ENCODE results near the gene PSMD5. TPM values are rescaled to one million over a fixed set of nuclear protein-coding genes. Genes with fewer than 3 reads are reported as not detected.

The PSMD5 gene
- total RNA-seq, 1 donor, result 32.6 TPM

DNA sequence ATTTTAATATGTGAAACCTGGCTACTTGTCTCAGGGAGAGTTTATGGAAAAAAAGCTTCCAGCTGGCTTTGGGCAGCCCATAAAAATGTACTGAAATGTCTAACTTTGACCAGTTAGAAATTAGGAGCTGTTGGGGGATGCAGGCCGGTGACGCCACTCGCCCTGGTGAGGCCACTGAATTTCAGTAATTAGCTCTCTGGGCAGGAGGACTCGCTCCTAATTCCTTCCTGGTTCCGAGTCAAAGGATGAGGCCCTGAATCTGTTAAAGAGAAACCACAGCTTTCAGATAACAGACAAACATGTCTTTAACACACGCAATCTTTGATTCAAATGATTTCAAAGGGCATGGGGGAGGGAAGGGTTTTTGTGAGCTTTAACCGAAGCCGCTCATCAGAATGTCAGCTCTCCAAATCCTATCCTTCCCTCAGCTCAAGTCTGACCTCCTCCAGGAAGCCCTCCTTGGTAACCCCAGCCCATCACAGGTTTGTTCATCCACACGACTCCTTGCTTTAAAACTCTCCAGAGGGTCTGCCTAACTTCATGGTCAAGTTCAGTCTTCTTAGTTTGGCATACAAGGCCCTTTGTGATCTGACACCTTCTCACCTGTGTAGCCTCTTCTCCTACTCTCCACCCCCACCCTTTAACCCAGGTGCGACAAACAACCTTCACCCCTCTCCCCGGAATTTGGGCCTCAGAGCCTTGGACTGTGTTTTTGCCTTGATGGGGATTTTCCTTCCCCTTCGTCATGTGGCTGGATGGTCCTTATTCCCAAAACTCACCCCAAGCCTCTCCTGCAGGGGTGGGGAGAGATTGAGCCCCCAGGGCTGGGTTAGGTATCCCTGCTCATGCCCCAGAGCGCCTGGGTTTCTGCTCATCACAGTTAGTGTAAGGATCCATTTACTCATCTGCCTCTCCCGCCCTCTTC is 47.9 kb upstream of the PSMD5 start:
- no peak overlapping the region for H2AFZ ChIP-seq (ENCODE audit: low read length)
- no peaks in the 10 kb centered on the region for H4K20me1 ChIP-seq (ENCODE audit: insufficient read depth, low read length)
- no peaks in the 10 kb centered on the region for H3K36me3 ChIP-seq (ENCODE audit: insufficient read depth, low read length)
- no peak overlapping the region for H3K4me2 ChIP-seq (ENCODE audit: insufficient read depth, low read length)
- peaks cover 30% of the 10 kb centered on the region for H3K27me3 ChIP-seq (ENCODE audit: insufficient read depth, low read length)
- no peaks in the 10 kb centered on the region for H3K79me2 ChIP-seq (ENCODE audit: insufficient read depth, low read length)
- DNase-seq (ENCODE audit: insufficient read length, low spot score, missing footprints), result no peak
- TF ChIP-seq, protein P1, sequence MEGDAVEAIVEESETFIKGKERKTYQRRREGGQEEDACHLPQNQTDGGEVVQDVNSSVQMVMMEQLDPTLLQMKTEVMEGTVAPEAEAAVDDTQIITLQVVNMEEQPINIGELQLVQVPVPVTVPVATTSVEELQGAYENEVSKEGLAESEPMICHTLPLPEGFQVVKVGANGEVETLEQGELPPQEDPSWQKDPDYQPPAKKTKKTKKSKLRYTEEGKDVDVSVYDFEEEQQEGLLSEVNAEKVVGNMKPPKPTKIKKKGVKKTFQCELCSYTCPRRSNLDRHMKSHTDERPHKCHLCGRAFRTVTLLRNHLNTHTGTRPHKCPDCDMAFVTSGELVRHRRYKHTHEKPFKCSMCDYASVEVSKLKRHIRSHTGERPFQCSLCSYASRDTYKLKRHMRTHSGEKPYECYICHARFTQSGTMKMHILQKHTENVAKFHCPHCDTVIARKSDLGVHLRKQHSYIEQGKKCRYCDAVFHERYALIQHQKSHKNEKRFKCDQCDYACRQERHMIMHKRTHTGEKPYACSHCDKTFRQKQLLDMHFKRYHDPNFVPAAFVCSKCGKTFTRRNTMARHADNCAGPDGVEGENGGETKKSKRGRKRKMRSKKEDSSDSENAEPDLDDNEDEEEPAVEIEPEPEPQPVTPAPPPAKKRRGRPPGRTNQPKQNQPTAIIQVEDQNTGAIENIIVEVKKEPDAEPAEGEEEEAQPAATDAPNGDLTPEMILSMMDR (IDR thresholded peaks at IDR 0.05; ENCODE audit: extremely low read depth, low read depth, low read length), result no peak
- no peak overlapping the region for H3K27ac ChIP-seq (ENCODE audit: low read depth, low read length)
- H3K4me1 ChIP-seq (ENCODE audit: insufficient read depth, low read length), result peaks cover 20% of the 10 kb centered on the region
- H3K4me3 ChIP-seq (ENCODE audit: insufficient read depth, low read length), result no peak overlapping the region
- H3K9me3 ChIP-seq (ENCODE audit: low read depth, low read length), result no peaks in the 10 kb centered on the region

DNA sequence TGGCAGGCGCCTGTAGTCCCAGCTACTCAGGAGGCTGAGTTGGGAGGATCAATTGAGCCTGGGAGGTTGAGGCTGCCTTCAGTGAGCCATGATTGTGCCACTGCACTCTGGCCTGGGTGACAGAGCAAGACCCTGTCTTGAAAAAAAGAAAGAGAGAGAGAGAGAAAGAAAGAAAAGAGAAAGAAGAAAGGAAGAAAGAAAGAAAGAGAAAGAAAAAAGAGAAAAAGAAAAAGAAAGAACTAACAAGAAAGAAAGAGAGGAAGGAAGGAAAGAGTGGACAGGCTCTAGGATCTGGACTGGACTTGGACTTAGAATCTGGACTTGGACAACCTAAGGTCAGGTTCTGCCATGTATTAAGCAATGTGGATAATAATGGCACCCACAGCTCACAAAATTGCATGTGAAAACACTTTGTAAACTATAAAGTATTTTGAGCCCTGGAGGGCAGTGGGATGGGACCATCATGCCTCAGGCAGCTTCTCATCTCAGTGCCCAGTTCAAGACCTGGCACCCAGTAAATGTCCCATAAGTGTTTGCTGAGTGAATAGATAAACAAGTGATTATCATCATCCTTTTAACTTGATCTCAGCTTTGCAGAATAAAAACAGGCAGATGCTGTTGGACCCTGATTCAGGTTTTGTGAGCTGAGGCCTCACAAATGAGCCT is 47.0 kb upstream of the PSMD5 start:
- Histone ChIP-seq H3K9me3 (ENCODE audit: low read depth, low read length) (no peaks in the 10 kb centered on the region), H3K4me2 (ENCODE audit: insufficient read depth, low read length) (no peak overlapping the region), H4K20me1 (ENCODE audit: insufficient read depth, low read length) (no peaks in the 10 kb centered on the region), H2AFZ (ENCODE audit: low read length) (no peak overlapping the region), H3K36me3 (ENCODE audit: insufficient read depth, low read length) (no peaks in the 10 kb centered on the region), H3K4me1 (ENCODE audit: insufficient read depth, low read length) (peaks cover 19% of the 10 kb centered on the region), H3K4me3 (ENCODE audit: insufficient read depth, low read length) (no peak overlapping the region), H3K79me2 (ENCODE audit: insufficient read depth, low read length) (no peaks in the 10 kb centered on the region), H3K27ac (ENCODE audit: low read depth, low read length) (no peak overlapping the region), H3K27me3 (ENCODE audit: insufficient read depth, low read length) (peaks cover 22% of the 10 kb centered on the region)
- TF ChIP-seq, protein P1 (IDR thresholded peaks at IDR 0.05; ENCODE audit: extremely low read depth, low read depth, low read length), result no peak
- no peak for DNase-seq (ENCODE audit: insufficient read length, low spot score, missing footprints)

DNA sequence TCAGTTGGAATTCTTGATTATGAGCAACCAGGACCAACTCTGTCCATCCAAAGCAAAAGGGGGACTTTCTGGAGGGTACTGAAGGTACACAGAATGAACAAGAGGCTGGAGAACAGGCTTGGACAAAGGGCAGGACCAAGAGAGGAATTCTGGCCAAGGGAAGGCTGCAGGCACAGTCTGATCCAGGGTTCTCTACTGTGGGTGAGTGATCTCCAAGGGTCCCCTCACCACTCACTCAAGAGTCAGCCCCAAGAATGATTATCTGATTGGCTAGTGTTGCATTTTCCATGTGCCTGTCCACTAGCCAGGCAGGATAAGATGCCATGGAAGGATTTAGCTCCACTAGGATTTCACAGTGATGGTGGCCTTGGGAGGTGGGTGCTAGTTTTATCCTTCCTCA is 45.9 kb upstream of the PSMD5 start:
- no peak for DNase-seq (ENCODE audit: insufficient read length, low spot score, missing footprints)
- Histone ChIP-seq H3K9me3 (ENCODE audit: low read depth, low read length) (no peaks in the 10 kb centered on the region), H3K27ac (ENCODE audit: low read depth, low read length) (no peak overlapping the region), H3K27me3 (ENCODE audit: insufficient read depth, low read length) (peaks cover 14% of the 10 kb centered on the region), H2AFZ (ENCODE audit: low read length) (no peak overlapping the region), H3K4me3 (ENCODE audit: insufficient read depth, low read length) (no peak overlapping the region), H3K4me1 (ENCODE audit: insufficient read depth, low read length) (peaks cover 17% of the 10 kb centered on the region), H4K20me1 (ENCODE audit: insufficient read depth, low read length) (no peaks in the 10 kb centered on the region), H3K4me2 (ENCODE audit: insufficient read depth, low read length) (no peak overlapping the region), H3K79me2 (ENCODE audit: insufficient read depth, low read length) (no peaks in the 10 kb centered on the region), H3K36me3 (ENCODE audit: insufficient read depth, low read length) (no peaks in the 10 kb centered on the region)
- TF ChIP-seq, protein P1 (IDR thresholded peaks at IDR 0.05; ENCODE audit: extremely low read depth, low read depth, low read length), result no peak

DNA sequence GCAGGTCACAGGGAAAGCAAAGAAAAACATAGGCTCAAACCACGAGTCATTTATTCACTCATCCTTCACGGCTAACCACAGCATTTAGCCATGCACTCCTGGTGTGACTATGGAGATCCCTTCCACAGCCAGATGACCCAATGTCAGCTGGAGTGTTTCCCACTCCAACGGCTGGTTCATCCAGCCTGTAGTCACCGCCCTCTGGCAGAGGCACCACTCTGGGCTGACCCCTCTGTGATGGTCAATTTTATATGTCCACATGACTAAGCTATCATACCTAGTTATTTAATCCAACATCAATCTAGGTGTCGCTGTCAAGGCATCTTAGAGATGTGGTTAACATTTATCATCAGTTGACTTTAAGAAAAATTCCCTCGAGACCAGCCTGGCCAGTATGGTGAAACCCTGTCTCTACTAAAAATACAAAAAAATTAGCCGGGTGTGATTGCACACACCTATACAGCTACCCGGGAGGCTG is 43.8 kb upstream of the PSMD5 start:
- peak; percentile 93 for DNase-seq (ENCODE audit: insufficient read length, low spot score, missing footprints)
- no peaks in the 10 kb centered on the region for H3K9me3 ChIP-seq (ENCODE audit: low read depth, low read length)
- peaks cover 14% of the 10 kb centered on the region for H3K4me1 ChIP-seq (ENCODE audit: insufficient read depth, low read length)
- no peaks in the 10 kb centered on the region for H4K20me1 ChIP-seq (ENCODE audit: insufficient read depth, low read length)
- TF ChIP-seq, protein P1 (IDR thresholded peaks at IDR 0.05; ENCODE audit: extremely low read depth, low read depth, low read length), result no peak
- no peak overlapping the region for H2AFZ ChIP-seq (ENCODE audit: low read length)
- no peak overlapping the region for H3K27ac ChIP-seq (ENCODE audit: low read depth, low read length)
- H3K4me3 ChIP-seq (ENCODE audit: insufficient read depth, low read length), result no peak overlapping the region
- peak overlapping the region; percentile 4 for H3K4me2 ChIP-seq (ENCODE audit: insufficient read depth, low read length)
- H3K27me3 ChIP-seq (ENCODE audit: insufficient read depth, low read length), result peaks cover 7% of the 10 kb centered on the region
- H3K36me3 ChIP-seq (ENCODE audit: insufficient read depth, low read length), result no peaks in the 10 kb centered on the region
- H3K79me2 ChIP-seq (ENCODE audit: insufficient read depth, low read length), result no peaks in the 10 kb centered on the region

All from osteoblast (primary cell).